Endothelial cell of umbilical vein (primary cell): Measurements from ENCODE around the gene HSD17B13. TPM values are rescaled to one million over a fixed set of nuclear protein-coding genes. Genes with fewer than 3 reads are reported as not detected.

Experiments used
- BruUV-seq: library from RNA; stranded (reverse); fragments of 400-500 nt; replicated peaks from 2 replicates; lab custom pipeline; 2021; lab: Mats Ljungman, UMichigan
- CTCF ChIA-PET: fragments of 300-600, 350-600 bp; sonication (Branson Sonifier 250); formaldehyde crosslinking; loops from one replicate; lab custom pipeline; 2021; ENCODE audit warnings: antibody characterized with exemption, inconsistent platforms; lab: Charles Lee
- POLR2A ChIA-PET: fragments of 300-600, 350-600 bp; sonication (Branson Sonifier 250); formaldehyde crosslinking; loops from one replicate; lab custom pipeline; 2021; ENCODE audit warnings: antibody characterized with exemption, inconsistent platforms; lab: Charles Lee
- DNase-seq: peaks from one replicate; pipeline ENCODE4 v3.0.0-alpha.2; 2011; ENCODE audit warnings: low read depth, low spot score
- FAIRE-seq: peaks from 2 replicates; lab custom pipeline; 2011; peaks lifted over from hg19 to GRCh38; lab: Jason Lieb, UNC
- H2AFZ ChIP-seq: 2 replicates; pipeline ENCODE4 v1.6.0; 2012; ENCODE audit warnings: low read depth, low read length, control low read depth, inconsistent platforms
- H3K27ac ChIP-seq: 2 replicates; pipeline ENCODE4 v1.5.1; 2011; ENCODE audit warnings: low read depth, mild to moderate bottlenecking, control low read depth, low read length, moderate library complexity; ENCODE audit not compliant: insufficient read depth
- H3K27me3 ChIP-seq, 2 experiments: 2 replicates each; pipeline versions ENCODE4 v1.6.0 to v1.6.1; 2011; ENCODE audit warnings: low read length in 2 of 2, mixed read lengths in 1 of 2; ENCODE audit not compliant: control insufficient read depth in 2 of 2, insufficient read depth in 2 of 2
- H3K36me3 ChIP-seq, 2 experiments: 2 replicates in 1 of 2; 3 replicates in 1 of 2; pipeline ENCODE4 v1.5.1; 2011; ENCODE audit warnings: low read length in 2 of 2, mild to moderate bottlenecking in 1 of 2, moderate library complexity in 1 of 2; ENCODE audit not compliant: control insufficient read depth in 2 of 2, insufficient read depth in 2 of 2; ENCODE audit errors: extremely low read depth in 1 of 2
- H3K4me1 ChIP-seq: 3 replicates; pipeline ENCODE4 v1.5.1; 2011; ENCODE audit warnings: mild to moderate bottlenecking, low read length; ENCODE audit not compliant: control insufficient read depth, insufficient read depth; ENCODE audit errors: extremely low read depth
- H3K4me2 ChIP-seq: 2 replicates; pipeline ENCODE4 v1.6.1; 2011; ENCODE audit warnings: low read length, control low read depth, mixed read lengths; ENCODE audit not compliant: insufficient read depth
- H3K4me3 ChIP-seq, 3 experiments: fragments of 200-600 bp in 1 of 3; sonication (generic), shearing (Covaris generic) in 1 of 3; replicated peaks in 1 of 3; 2 replicates each; pipeline ENCODE4 v1.5.1; 2011 to 2016; ENCODE audit warnings: control low read depth in 3 of 3, low read length in 3 of 3, mild to moderate bottlenecking in 2 of 3, inconsistent platforms in 1 of 3, low read depth in 1 of 3, moderate library complexity in 1 of 3; ENCODE audit not compliant: insufficient read depth in 1 of 3
- H3K79me2 ChIP-seq: 2 replicates; pipeline ENCODE4 v1.6.0; 2012; ENCODE audit warnings: low read length, inconsistent platforms; ENCODE audit not compliant: control insufficient read depth, insufficient read depth
- H3K9ac ChIP-seq: replicated peaks from 2 replicates; pipeline ENCODE3; 2011; ENCODE audit warnings: low read length, control low read depth; ENCODE audit not compliant: insufficient read depth; ENCODE audit errors: extremely low read depth
- H3K9me1 ChIP-seq: replicated peaks from 3 replicates; pipeline ENCODE4 v1.6.0; 2011; ENCODE audit warnings: mild to moderate bottlenecking, low read length; ENCODE audit not compliant: control insufficient read depth, insufficient read depth; ENCODE audit errors: extremely low read depth
- H3K9me3 ChIP-seq: replicated peaks from 2 replicates; pipeline ENCODE4 v1.5.1; 2012; ENCODE audit warnings: low read length, inconsistent platforms; ENCODE audit not compliant: control insufficient read depth, insufficient read depth
- H4K20me1 ChIP-seq: replicated peaks from 2 replicates; pipeline ENCODE3; 2011; ENCODE audit warnings: mild to moderate bottlenecking, low read length; ENCODE audit not compliant: control insufficient read depth, insufficient read depth; ENCODE audit errors: extremely low read depth
- CTCF ChIP-seq, 2 donors: IDR thresholded peaks; 1 replicate in 1 of 2; 2 replicates in 1 of 2; pipeline ENCODE4 v1.5.1; 2011; ENCODE audit warnings: low read length in 2 of 2, mild to moderate bottlenecking in 2 of 2, moderate library complexity in 2 of 2, control low read depth in 1 of 2, inconsistent platforms in 1 of 2, low read depth in 1 of 2; ENCODE audit not compliant: insufficient read depth in 1 of 2; ENCODE audit errors: extremely low read depth in 1 of 2
- EZH2 ChIP-seq: IDR thresholded peaks from 2 replicates; pipeline ENCODE4 v1.6.1; 2012; ENCODE audit warnings: borderline replicate concordance, low read depth, mild to moderate bottlenecking, moderate library complexity, low read length, inconsistent platforms; ENCODE audit not compliant: severe bottlenecking
- FOS ChIP-seq: IDR thresholded peaks from 2 replicates; pipeline ENCODE4 v1.6.1; 2011; ENCODE audit warnings: mild to moderate bottlenecking, low read length, moderate library complexity, borderline replicate concordance; ENCODE audit not compliant: insufficient read depth
- GATA2 ChIP-seq: IDR thresholded peaks from 2 replicates; pipeline ENCODE4 v1.7.0; 2011; ENCODE audit warnings: low read depth, mild to moderate bottlenecking, moderate library complexity, mixed read lengths, low read length; ENCODE audit not compliant: insufficient read length, insufficient read depth
- JUN ChIP-seq: IDR thresholded peaks from 2 replicates; pipeline ENCODE4 v1.6.1; 2011; ENCODE audit warnings: borderline replicate concordance, low read depth; ENCODE audit not compliant: insufficient read length, insufficient read depth
- MAX ChIP-seq: IDR thresholded peaks from 2 replicates; pipeline ENCODE4 v1.6.1; 2011; ENCODE audit not compliant: insufficient read depth, insufficient read length
- MYC ChIP-seq: IDR thresholded peaks from one replicate; pipeline ENCODE4 v1.6.1; 2011; ENCODE audit warnings: mild to moderate bottlenecking, low read depth, low read length
- POLR2A ChIP-seq: IDR thresholded peaks from 2 replicates; pipeline ENCODE4 v1.6.1; 2012; ENCODE audit warnings: low read depth, mild to moderate bottlenecking, control low read depth, low read length
- POLR2AphosphoS5 ChIP-seq: IDR thresholded peaks from 2 replicates; pipeline ENCODE4 v1.6.1; 2012; ENCODE audit warnings: low read depth, mild to moderate bottlenecking, control low read depth, low read length, moderate library complexity; ENCODE audit not compliant: insufficient read depth
- dilution Hi-C: fragments of 300-500 bp; cut with MboI; formaldehyde crosslinking; loops from one replicate; pipeline ENCODE4 v1.15.0; 2019; ENCODE audit warnings: low sequenced_read_pairs; ENCODE audit not compliant: extremely low pct_ligation_motif_present
- intact Hi-C: fragments of 100-400 bp; cut with micrococcal nuclease; formaldehyde crosslinking; loops from one replicate; pipeline ENCODE4 v1.10.0; 2022
- polyA plus RNA-seq, 4 experiments: library from polyadenylated mRNA; depleted of rRNA in 3 of 4; stranded (reverse) in 3 of 4; unstranded in 1 of 4; fragments of >200 nt; gene quantifications; 2 replicates each; pipeline versions ENCODE4 v1.2.1 to v1.2.3, GENCODE V29; 2011 to 2012; ENCODE audit warnings: missing spikeins in 1 of 4
- total RNA-seq: library from RNA; stranded (reverse); gene quantifications from 2 replicates; pipeline ENCODE4 v1.2.3, GENCODE V29; 2021

HSD17B13 gene
- total and polyA plus RNA-seq, 2 donors (not counting 3 experiments of a cell fraction or from before 2014, with no cell fraction given) = 0.07 TPM; not detected in 1

GRCh38 chr4:87306056-87306455 lies 16.6 kb downstream of the HSD17B13 start:
- no TSS peak for BruUV-seq
- intact Hi-C loops (no loop called here), dilution Hi-C loops (no loop called here)
- H3K79me2 ChIP-seq = no peaks in the 10 kb centered on the region
- DNase-seq (no peak), FAIRE-seq (no peak)
- peaks cover 0 to 2% of the 10 kb centered on the region in 2 experiments for H3K27me3 ChIP-seq
- no peak overlapping the region for H3K9ac ChIP-seq
- TF ChIP-seq JUN (no peak), POLR2A (no peak), GATA2 (no peak), MYC (no peak), MAX (no peak), FOS (no peak), CTCF (IDR thresholded peaks at IDR 0.05; ENCODE audit: extremely low read depth in 1 of 2, insufficient read depth in 1 of 2, low read depth in 1 of 2, low read length in 2 of 2) (no peak), EZH2 (no peak), POLR2AphosphoS5 (no peak)
- H3K9me3 ChIP-seq = no peaks in the 10 kb centered on the region
- H3K9me1 ChIP-seq = no peaks in the 10 kb centered on the region
- ChIA-PET POLR2A (no interaction called here), CTCF (no interaction called here)
- no peak overlapping the region for H3K4me3 ChIP-seq
- no peak overlapping the region for H3K27ac ChIP-seq
- no peaks in the 10 kb centered on the region for H3K4me1 ChIP-seq
- H3K36me3 ChIP-seq = no peaks in the 10 kb centered on the region
- H4K20me1 ChIP-seq = no peaks in the 10 kb centered on the region
- no peak overlapping the region for H3K4me2 ChIP-seq
- H2AFZ ChIP-seq = no peak overlapping the region
